ENCODE measurements around the gene PGLYRP1. TPM values are rescaled to one million over a fixed set of nuclear protein-coding genes. Genes with fewer than 3 reads are reported as not detected.

The PGLYRP1 gene
- total and polyA plus RNA-seq, 9 donors = 0.27 to 2.3 (median 0.65) TPM

GRCh38 chr19:46002678-46003275 is 20.1 kb downstream of the PGLYRP1 start:
- WGBS (ENCODE audit: insufficient coverage) = 97% methylated on average over 8 of the region's 15 CpGs

DNA sequence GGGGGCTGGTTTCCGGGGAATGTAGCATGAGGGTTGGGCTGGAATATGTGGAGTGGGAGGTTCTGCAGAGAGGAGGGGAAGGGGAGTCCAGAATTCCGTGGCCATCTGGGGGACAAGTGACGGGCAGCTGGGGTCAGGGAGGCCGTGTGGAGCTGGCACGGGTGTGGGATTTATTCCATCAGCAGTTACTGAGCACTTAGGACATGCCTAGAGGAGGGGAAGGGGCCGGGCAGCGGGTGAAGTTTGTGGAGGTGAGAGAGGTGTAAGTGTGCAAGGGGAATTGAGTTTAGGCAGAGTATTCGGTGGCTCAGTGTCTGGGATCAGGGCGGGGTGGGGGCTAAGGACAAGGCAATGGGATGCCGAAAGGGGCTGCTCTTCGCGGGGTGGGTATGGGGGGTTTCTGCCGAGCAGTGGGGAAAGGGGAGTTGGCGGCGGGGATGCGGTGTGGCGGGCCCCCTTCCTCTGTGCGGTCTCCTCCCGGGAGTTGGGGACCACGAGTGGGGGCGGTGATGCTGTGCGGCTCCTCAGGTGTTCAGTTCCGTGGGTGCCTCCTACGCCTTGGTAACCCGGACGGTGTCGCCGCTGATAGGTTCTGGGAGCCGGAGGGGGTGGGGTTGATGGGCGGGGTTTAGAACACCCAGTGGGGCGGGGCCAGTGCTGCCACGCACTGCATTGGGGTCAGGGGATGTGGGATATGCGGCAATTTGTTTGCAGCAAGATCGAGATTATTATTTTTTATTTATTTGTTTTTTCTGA is 22.2 kb downstream of the PGLYRP1 start:
- Histone ChIP-seq H3K27ac (ENCODE audit: low read length) (no peak overlapping the region), H3K4me1 (ENCODE audit: control insufficient read depth, insufficient read depth, low read length) (peaks cover 22% of the 10 kb centered on the region), H3K9me3 (replicated peaks; ENCODE audit: control insufficient read depth, low read depth, low read length) (no peaks in the 10 kb centered on the region), H3K4me3 (ENCODE audit: low read length) (no peak overlapping the region), H3K27me3 (ENCODE audit: control insufficient read depth, insufficient read depth, low read length) (peaks cover 18% of the 10 kb centered on the region), H3K36me3 (ENCODE audit: control insufficient read depth, insufficient read depth, low read length) (peaks cover 3% of the 10 kb centered on the region)
- under 1% methylated on average over 26 of the region's 34 CpGs for WGBS (ENCODE audit: insufficient coverage)
- no peak for DNase-seq

More at GRCh38 chr19:46002678-46003275, 20.1 kb downstream of the PGLYRP1 start:
- Histone ChIP-seq H3K4me3 (ENCODE audit: low read length) (no peak overlapping the region), H3K9me3 (replicated peaks; ENCODE audit: control insufficient read depth, low read depth, low read length) (no peaks in the 10 kb centered on the region), H3K36me3 (ENCODE audit: control insufficient read depth, insufficient read depth, low read length) (peaks cover 5% of the 10 kb centered on the region), H3K27me3 (ENCODE audit: control insufficient read depth, insufficient read depth, low read length) (peaks cover 18% of the 10 kb centered on the region), H3K4me1 (ENCODE audit: control insufficient read depth, insufficient read depth, low read length) (peaks cover 16% of the 10 kb centered on the region), H3K27ac (ENCODE audit: low read length) (no peak overlapping the region)
- no peak for DNase-seq

- DNase-seq = no peak
- 6% methylated on average over 14 of the region's 14 CpGs for WGBS (ENCODE audit: insufficient coverage)
Observed at GRCh38 chr19:45999653-46000121, 23.2 kb downstream of the PGLYRP1 start.

DNA sequence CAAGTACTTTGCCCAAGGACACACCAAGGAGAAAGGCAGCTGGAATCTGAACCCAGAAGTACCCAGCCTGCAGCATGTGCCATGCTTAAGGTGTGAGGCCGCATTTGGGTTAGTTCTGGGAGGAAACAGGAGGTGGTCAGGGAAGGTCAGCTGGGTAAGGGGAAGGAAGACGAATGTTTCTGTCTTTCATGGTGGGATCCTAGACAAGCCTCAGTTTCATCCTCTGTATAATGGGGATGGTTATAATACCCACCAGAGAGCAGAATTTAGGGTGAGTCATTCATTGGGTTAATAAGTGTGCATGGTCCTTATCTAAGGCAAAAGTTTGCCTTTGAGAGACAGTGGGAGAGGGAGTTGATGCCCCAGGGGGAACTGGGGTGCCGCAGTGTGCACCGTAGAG is 24.0 kb downstream of the PGLYRP1 start:
- H3K27me3 ChIP-seq (ENCODE audit: control insufficient read depth, insufficient read depth, low read length) = peaks cover 18% of the 10 kb centered on the region
- WGBS (ENCODE audit: insufficient coverage) = 70% methylated on average over 2 of the region's 4 CpGs
- H3K4me1 ChIP-seq (ENCODE audit: control insufficient read depth, insufficient read depth, low read length) = peaks cover 26% of the 10 kb centered on the region
- H3K4me3 ChIP-seq (ENCODE audit: low read length) = no peak overlapping the region
- no peak overlapping the region for H3K27ac ChIP-seq (ENCODE audit: low read length)
- no peaks in the 10 kb centered on the region for H3K9me3 ChIP-seq (replicated peaks; ENCODE audit: control insufficient read depth, low read depth, low read length)
- DNase-seq = no peak
- H3K36me3 ChIP-seq (ENCODE audit: control insufficient read depth, insufficient read depth, low read length) = peaks cover 3% of the 10 kb centered on the region

More at GRCh38 chr19:45999653-46000121, 23.2 kb downstream of the PGLYRP1 start:
- Histone ChIP-seq H3K27me3 (ENCODE audit: control insufficient read depth, insufficient read depth, low read length) (peaks cover 18% of the 10 kb centered on the region), H3K27ac (ENCODE audit: low read length) (no peak overlapping the region), H3K9me3 (replicated peaks; ENCODE audit: control insufficient read depth, low read depth, low read length) (no peaks in the 10 kb centered on the region), H3K36me3 (ENCODE audit: control insufficient read depth, insufficient read depth, low read length) (peaks cover 3% of the 10 kb centered on the region), H3K4me1 (ENCODE audit: control insufficient read depth, insufficient read depth, low read length) (peaks cover 25% of the 10 kb centered on the region), H3K4me3 (ENCODE audit: low read length) (no peak overlapping the region)

DNA sequence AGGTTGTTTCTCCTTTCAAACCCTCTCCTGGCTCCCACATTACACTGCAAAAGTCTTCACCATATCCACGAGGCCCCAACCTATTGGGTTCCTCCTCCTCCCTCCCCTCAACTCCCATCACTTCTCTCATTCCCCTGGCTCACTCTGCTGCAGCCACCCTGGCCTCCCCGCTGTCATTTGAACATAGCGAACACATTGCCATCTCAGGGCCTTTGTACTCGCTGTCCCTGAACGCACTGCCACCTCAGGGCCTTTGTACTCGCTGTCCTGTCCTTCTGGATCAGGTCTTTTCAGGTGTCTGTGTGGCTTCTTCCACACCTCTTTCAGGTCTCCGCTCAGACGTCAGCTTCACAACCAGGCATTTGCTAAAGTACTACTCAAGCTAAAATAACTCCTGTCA is 25.9 kb downstream of the PGLYRP1 start:
- DNase-seq = no peak
- WGBS (ENCODE audit: insufficient coverage) = 85% methylated on average over 8 of the region's 8 CpGs
- Histone ChIP-seq H3K4me1 (ENCODE audit: control insufficient read depth, insufficient read depth, low read length) (peaks cover 26% of the 10 kb centered on the region), H3K27me3 (ENCODE audit: control insufficient read depth, insufficient read depth, low read length) (peaks cover 18% of the 10 kb centered on the region), H3K27ac (ENCODE audit: low read length) (no peak overlapping the region), H3K9me3 (replicated peaks; ENCODE audit: control insufficient read depth, low read depth, low read length) (no peaks in the 10 kb centered on the region), H3K36me3 (ENCODE audit: control insufficient read depth, insufficient read depth, low read length) (peaks cover 3% of the 10 kb centered on the region), H3K4me3 (ENCODE audit: low read length) (no peak overlapping the region)

DNA sequence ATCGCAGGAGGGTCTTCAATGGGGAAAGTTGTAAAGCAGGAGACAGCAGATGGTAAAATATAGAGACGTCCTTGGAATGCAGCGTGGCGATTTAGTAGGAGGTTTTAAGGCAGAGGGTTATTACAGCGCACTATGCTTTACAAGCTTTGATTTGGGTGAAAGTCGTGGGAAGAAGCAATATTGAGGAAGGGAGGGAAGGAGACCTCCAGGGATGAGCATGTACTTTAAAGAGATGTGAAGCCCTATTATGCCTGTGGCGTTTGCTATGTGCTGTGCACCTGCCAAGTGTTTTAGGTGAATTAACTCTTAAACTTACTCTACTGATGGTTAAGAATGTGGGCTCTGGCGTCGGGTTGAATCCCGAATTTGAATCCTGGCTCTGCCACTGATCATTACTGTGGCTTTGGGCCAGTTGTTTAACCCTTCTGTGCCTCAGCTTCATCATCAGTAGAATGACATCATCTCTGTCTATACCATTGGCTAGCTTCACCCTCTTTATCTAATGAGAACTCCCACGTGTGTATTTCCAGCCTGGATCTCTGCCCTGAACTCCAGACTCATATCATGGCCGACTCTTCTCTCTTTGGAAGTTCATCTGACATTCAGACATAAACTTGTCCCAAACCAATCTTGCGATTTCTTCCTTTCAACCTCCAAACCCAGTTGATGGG is 27.0 kb downstream of the PGLYRP1 start:
- Histone ChIP-seq H3K27ac (ENCODE audit: low read length) (peak overlapping the region; percentile 70), H3K36me3 (ENCODE audit: control insufficient read depth, insufficient read depth, low read length) (peaks cover 3% of the 10 kb centered on the region), H3K27me3 (ENCODE audit: control insufficient read depth, insufficient read depth, low read length) (peaks cover 20% of the 10 kb centered on the region), H3K9me3 (replicated peaks; ENCODE audit: control insufficient read depth, low read depth, low read length) (no peaks in the 10 kb centered on the region), H3K4me1 (ENCODE audit: control insufficient read depth, insufficient read depth, low read length) (peaks cover 26% of the 10 kb centered on the region), H3K4me3 (ENCODE audit: low read length) (peak overlapping the region; percentile 87)
- no peak for DNase-seq
- 5% methylated on average over 12 of the region's 13 CpGs for WGBS (ENCODE audit: insufficient coverage)

DNA sequence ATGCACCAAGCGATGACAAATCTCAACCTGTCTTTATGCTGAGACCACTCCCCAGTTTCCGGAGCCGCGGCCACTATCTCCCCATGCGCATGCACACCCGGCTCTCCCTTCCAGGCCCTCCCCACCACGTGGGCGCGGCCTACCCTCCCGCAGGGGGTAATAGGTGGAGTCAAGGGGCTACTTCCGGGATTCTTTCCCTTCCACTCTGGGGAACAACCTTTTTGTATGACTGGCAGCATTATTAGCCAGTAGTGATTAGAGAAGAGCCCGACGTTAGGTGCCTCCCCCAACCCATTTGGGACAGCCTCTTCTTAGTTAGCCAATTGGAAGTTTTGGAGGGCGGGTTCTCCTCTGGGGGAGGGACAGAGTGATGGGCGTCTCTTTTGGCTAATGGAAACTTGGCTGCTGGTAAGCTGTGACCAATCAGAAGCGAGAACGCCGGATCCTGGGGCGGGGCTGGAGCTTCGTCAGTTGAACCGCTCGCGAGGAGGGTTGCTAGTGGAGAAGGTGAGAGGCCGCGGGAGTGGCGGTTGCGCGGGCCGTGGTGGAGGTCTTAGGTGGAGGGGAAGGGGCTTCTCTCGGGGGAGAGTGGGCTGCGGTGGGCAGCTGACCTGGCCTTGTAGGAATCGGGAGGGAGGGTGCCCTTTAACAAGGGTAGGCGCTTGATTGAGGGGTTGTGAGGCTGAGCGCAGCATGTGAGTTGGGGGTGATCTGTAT is 27.7 kb downstream of the PGLYRP1 start, which contains the start of gene CCDC61:
TSS of gene CCDC61 (plus strand) at position 470 of the 717 bp plus-strand sequence. CDS start 7,552 bp downstream, outside the sequence.
- Histone ChIP-seq H3K27ac (ENCODE audit: low read length) (peak within 1 kb of the TSS; percentile 70), H3K4me3 (ENCODE audit: low read length) (peak within 1 kb of the TSS; percentile 87), H3K36me3 (ENCODE audit: control insufficient read depth, insufficient read depth, low read length) (peaks cover 3% of the 10 kb centered on the region), H3K9me3 (replicated peaks; ENCODE audit: control insufficient read depth, low read depth, low read length) (no peaks in the 10 kb centered on the region), H3K4me1 (ENCODE audit: control insufficient read depth, insufficient read depth, low read length) (peaks cover 20% of the 10 kb centered on the region), H3K27me3 (ENCODE audit: control insufficient read depth, insufficient read depth, low read length) (peaks cover 13% of the 10 kb centered on the region)
- 0% methylated on average over 25 of the region's 34 CpGs for WGBS (ENCODE audit: insufficient coverage)
- DNase-seq = peak; percentile 100

- Histone ChIP-seq H3K27me3 (ENCODE audit: control insufficient read depth, insufficient read depth, low read length) (peaks cover 7% of the 10 kb centered on the region), H3K9me3 (replicated peaks; ENCODE audit: control insufficient read depth, low read depth, low read length) (no peaks in the 10 kb centered on the region), H3K27ac (ENCODE audit: low read length) (no peak overlapping the region), H3K4me3 (ENCODE audit: low read length) (peak overlapping the region; percentile 60), H3K36me3 (ENCODE audit: control insufficient read depth, insufficient read depth, low read length) (peaks cover 3% of the 10 kb centered on the region), H3K4me1 (ENCODE audit: control insufficient read depth, insufficient read depth, low read length) (peaks cover 14% of the 10 kb centered on the region)
- WGBS (ENCODE audit: insufficient coverage) = 0% methylated on average over 5 of the region's 8 CpGs
- DNase-seq = no peak
Observed at GRCh38 chr19:45994456-45994997, 28.3 kb downstream of the PGLYRP1 start.

- Histone ChIP-seq H3K4me1 (ENCODE audit: control insufficient read depth, insufficient read depth, low read length) (peaks cover 4% of the 10 kb centered on the region), H3K36me3 (ENCODE audit: control insufficient read depth, insufficient read depth, low read length) (no peaks in the 10 kb centered on the region), H3K9me3 (replicated peaks; ENCODE audit: control insufficient read depth, low read depth, low read length) (no peaks in the 10 kb centered on the region), H3K4me3 (ENCODE audit: low read length) (no peak overlapping the region), H3K27me3 (ENCODE audit: control insufficient read depth, insufficient read depth, low read length) (peaks cover 5% of the 10 kb centered on the region), H3K27ac (ENCODE audit: low read length) (no peak overlapping the region)
- no peak for DNase-seq
- WGBS (ENCODE audit: insufficient coverage) = 80% methylated on average over 11 of the region's 12 CpGs
Observed at GRCh38 chr19:45990113-45990728, 32.6 kb downstream of the PGLYRP1 start.

Data from muscle of leg (tissue), 11 donors.